HCT116 (cell line): ENCODE results near the gene MT4. TPM values are rescaled to one million over a fixed set of nuclear protein-coding genes. Genes with fewer than 3 reads are reported as not detected.

Experiments
- ATAC-seq: fragments of 200-7000 bp; cut with Tn5 transposase; 2 replicates; pipeline ENCODE4 v1.9.1; 2020; ENCODE audit warnings: mild to moderate bottlenecking, moderate library complexity
- BruUV-seq: library from RNA; stranded (reverse); fragments of 400-500 nt; replicated peaks from 2 replicates; lab custom pipeline; 2021; lab: Mats Ljungman, UMichigan
- CTCF ChIA-PET: fragments of 300-600 bp; sonication (Branson Sonifier 250); formaldehyde crosslinking; loops from one replicate; lab custom pipeline; 2021; ENCODE audit warnings: antibody characterized with exemption; lab: Charles Lee
- POLR2A ChIA-PET: fragments of 300-600, 350-600 bp; sonication (Branson Sonifier 250); formaldehyde crosslinking; loops from one replicate; lab custom pipeline; 2021; ENCODE audit warnings: antibody characterized with exemption; lab: Charles Lee
- RAD21 ChIA-PET, 2 experiments: fragments of 300-600 bp; sonication (Branson Sonifier 250); formaldehyde crosslinking; loops; one replicate each; lab custom pipeline; 2023; ENCODE audit warnings: low total read pairs in 2 of 2; ENCODE audit not compliant: uncharacterized antibody in 2 of 2, unreplicated experiment in 2 of 2, low non-redundant PET in 1 of 2; lab: Charles Lee
- DNase-seq: peaks from one replicate; pipeline ENCODE4 v3.0.0-alpha.2; 2010; ENCODE audit warnings: low read depth, low spot score
- H2AFZ ChIP-seq: fragments of 200-600 bp; shearing (Covaris generic), sonication (generic); 2 replicates; pipeline ENCODE4 v1.6.1; 2017; ENCODE audit warnings: low read depth, mixed run types, mixed read lengths, antibody characterized with exemption, low read length; ENCODE audit not compliant: poor library complexity, severe bottlenecking
- H3K27ac ChIP-seq: 2 replicates; pipeline ENCODE4 v1.5.1; 2012; ENCODE audit warnings: low read depth, low read length
- H3K27me3 ChIP-seq: fragments of 200-600 bp; sonication (generic); 2 replicates; pipeline ENCODE4 v1.6.1; 2016; ENCODE audit warnings: mixed run types, low read length, mixed read lengths; ENCODE audit not compliant: insufficient read depth
- H3K36me3 ChIP-seq, 2 experiments: fragments of 200-500 bp in 1 of 2; fragments of 200-600 bp in 1 of 2; sonication (Bioruptor generic) in 1 of 2; sonication (generic) in 1 of 2; 2 replicates each; pipeline versions ENCODE4 v1.5.1 to v1.6.1; 2014 to 2016; ENCODE audit warnings: low read length in 2 of 2, inconsistent platforms in 1 of 2, mixed read lengths in 1 of 2, mixed run types in 1 of 2; ENCODE audit not compliant: insufficient read depth in 2 of 2, control insufficient read depth in 1 of 2
- H3K4me1 ChIP-seq, 2 experiments: fragments of 200-600 bp in 1 of 2; sonication (generic) in 1 of 2; 2 replicates each; pipeline versions ENCODE4 v1.5.1 to v1.6.1; 2012 to 2017; ENCODE audit warnings: low read length in 2 of 2, inconsistent platforms in 1 of 2, mild to moderate bottlenecking in 1 of 2, mixed read lengths in 1 of 2, mixed run types in 1 of 2, moderate library complexity in 1 of 2; ENCODE audit not compliant: insufficient read depth in 2 of 2, control insufficient read depth in 1 of 2
- H3K4me2 ChIP-seq: fragments of 200-600 bp; sonication (generic); 2 replicates; pipeline ENCODE4 v1.6.1; 2017; ENCODE audit warnings: mixed run types, low read length, mixed read lengths
- H3K4me3 ChIP-seq, 2 experiments: fragments of 200-600 bp in 1 of 2; sonication (generic) in 1 of 2; replicated peaks in 1 of 2; 2 replicates each; pipeline ENCODE4 v1.5.1; 2011 to 2016; ENCODE audit warnings: low read length in 2 of 2, control low read depth in 1 of 2, low read depth in 1 of 2, mild to moderate bottlenecking in 1 of 2, mixed read lengths in 1 of 2, mixed run types in 1 of 2
- H3K79me2 ChIP-seq: fragments of 200-600 bp; sonication (generic); 2 replicates; pipeline ENCODE4 v1.6.1; 2017; ENCODE audit warnings: mild to moderate bottlenecking, mixed run types, low read length, moderate library complexity, mixed read lengths; ENCODE audit not compliant: insufficient read depth
- H3K9ac ChIP-seq: fragments of 200-600 bp; sonication (generic); 2 replicates; pipeline ENCODE4 v1.6.1; 2016; ENCODE audit warnings: low read length, mixed read lengths
- H3K9me2 ChIP-seq: fragments of 200-600 bp; sonication (generic), shearing (Covaris generic); 2 replicates; pipeline ENCODE4 v1.6.1; 2017; ENCODE audit warnings: mixed run types, mild to moderate bottlenecking, moderate library complexity; ENCODE audit not compliant: insufficient read depth
- H3K9me3 ChIP-seq, 2 experiments: fragments of 200-500 bp in 1 of 2; fragments of 200-600 bp in 1 of 2; sonication (Bioruptor generic) in 1 of 2; sonication (generic) in 1 of 2; 2 replicates each; pipeline ENCODE4 v1.6.1; 2014 to 2017; ENCODE audit warnings: low read length in 2 of 2, mixed read lengths in 2 of 2, inconsistent platforms in 1 of 2, low read depth in 1 of 2, mild to moderate bottlenecking in 1 of 2, mixed run types in 1 of 2, moderate library complexity in 1 of 2; ENCODE audit not compliant: control insufficient read depth in 1 of 2, insufficient read depth in 1 of 2
- H4K20me1 ChIP-seq: fragments of 200-600 bp; sonication (generic), shearing (Covaris generic); 2 replicates; pipeline ENCODE4 v1.6.1; 2017; ENCODE audit warnings: mixed run types, mild to moderate bottlenecking, moderate library complexity; ENCODE audit not compliant: insufficient read depth
- EGR1 ChIP-seq: IDR thresholded peaks from 2 replicates; pipeline ENCODE4 v1.6.1; 2012; ENCODE audit warnings: low read depth
- ELF1 ChIP-seq: IDR thresholded peaks from 2 replicates; pipeline ENCODE4 v1.6.1; 2012; ENCODE audit warnings: low read depth, borderline replicate concordance
- EZH2phosphoT487 ChIP-seq: fragments of 200-600 bp; IDR thresholded peaks from 2 replicates; pipeline ENCODE4 v1.6.1; 2018; ENCODE audit warnings: antibody characterized with exemption, borderline replicate concordance
- FOSL1 ChIP-seq: IDR thresholded peaks from 2 replicates; pipeline ENCODE4 v1.6.1; 2012; ENCODE audit warnings: low read depth
- JUND ChIP-seq: IDR thresholded peaks from 2 replicates; pipeline ENCODE4 v1.6.1; 2012
- POLR2A ChIP-seq: IDR thresholded peaks from 2 replicates; pipeline ENCODE4 v1.7.0; 2011; ENCODE audit warnings: borderline replicate concordance; ENCODE audit not compliant: insufficient read depth, insufficient read length; ENCODE audit errors: extremely low read depth
- POLR2AphosphoS5 ChIP-seq: IDR thresholded peaks from 2 replicates; pipeline ENCODE4 v1.6.1; 2011; ENCODE audit warnings: mild to moderate bottlenecking, low read depth, low read length, moderate library complexity
- SIN3A ChIP-seq: IDR thresholded peaks from 2 replicates; pipeline ENCODE4 v1.6.1; 2012; ENCODE audit warnings: low read depth
- TCF7L2 ChIP-seq: IDR thresholded peaks from 2 replicates; pipeline ENCODE4 v1.7.0; 2011; ENCODE audit warnings: borderline replicate concordance, inconsistent platforms; ENCODE audit not compliant: insufficient read depth, insufficient read length; ENCODE audit errors: extremely low read depth
- YY1 ChIP-seq: IDR thresholded peaks from 2 replicates; pipeline ENCODE4 v1.6.1; 2011; ENCODE audit warnings: low read length, low read depth, moderate library complexity, mild to moderate bottlenecking; ENCODE audit not compliant: insufficient replicate concordance; ENCODE audit errors: extremely low read depth
- ZFX ChIP-seq: fragments of 450-650 bp; IDR thresholded peaks from 2 replicates; pipeline ENCODE4 v1.6.1; 2017
- intact Hi-C: fragments of 100-400 bp; cut with micrococcal nuclease; formaldehyde crosslinking; loops from 2 replicates; pipeline ENCODE4 v1.10.0; 2022
- total RNA-seq: library from RNA; stranded (reverse); gene quantifications from one replicate; pipeline ENCODE4 v1.2.1, GENCODE V29; 2021; ENCODE audit not compliant: unreplicated experiment
- TF ChIP-seq, protein P1 (sequence below), 3 experiments: fragments of 200-600 bp in 1 of 3; sonication (generic) in 1 of 3; IDR thresholded peaks in 2 of 3; conservative IDR thresholded peaks in 1 of 3; 2 replicates each; pipeline ENCODE4 v1.5.1; 2012 to 2017; ENCODE audit warnings: low read depth in 2 of 3, low read length in 2 of 3, antibody characterized with exemption in 1 of 3, borderline replicate concordance in 1 of 3, control low read depth in 1 of 3, mild to moderate bottlenecking in 1 of 3, mixed read lengths in 1 of 3, mixed run types in 1 of 3, moderate library complexity in 1 of 3; ENCODE audit not compliant: insufficient read depth in 1 of 3
- TF ChIP-seq, protein P2 (sequence below): IDR thresholded peaks from 2 replicates; pipeline ENCODE4 v1.6.1; 2012

Gene MT4
- total RNA-seq, 1 experiment from 2014 or later = not detected

- H3K4me3 ChIP-seq = peak overlapping the region; percentile 63 to 85
- no peaks in the 10 kb centered on the region for H3K9me3 ChIP-seq
- intact Hi-C loops = loop anchor here (2.0 kb wide), 1 partner anchor 73 kb away; the partner anchor contains the start of gene MT1X
- ChIA-PET POLR2A (interaction anchor here (0.7 to 16.1 kb wide), 6 partner anchors 15 to 106 kb away, joined by 3 to 344 read pairs (median 3); partner anchors contain the start of gene MT1E), RAD21 (interaction anchor here in 1 of 2 experiments (2.0 kb wide), 1 partner anchor 16 kb away, joined by 4 read pairs; the partner anchor contains the start of gene MT1E), CTCF (interaction anchor here (1.0 to 1.7 kb wide), 3 partner anchors 9 to 93 kb away, joined by 3 to 6 read pairs (median 3); no protein-coding TSS in a partner anchor)
- H3K9me2 ChIP-seq = no peaks in the 10 kb centered on the region
- H2AFZ ChIP-seq = no peak overlapping the region
- H4K20me1 ChIP-seq = no peaks in the 10 kb centered on the region
- no peaks in the 10 kb centered on the region for H3K36me3 ChIP-seq
- H3K4me1 ChIP-seq = peaks cover 73 to 89% of the 10 kb centered on the region in 2 experiments
- TSS peak; percentile 57 for BruUV-seq
- H3K27me3 ChIP-seq = no peaks in the 10 kb centered on the region
- H3K9ac ChIP-seq = peak overlapping the region; percentile 91
- no peak for ATAC-seq
- peak overlapping the region; percentile 95 for H3K4me2 ChIP-seq
- TF ChIP-seq POLR2AphosphoS5 (peak; percentile 83; the same call in 1 of the 2 replicates), POLR2A (peak; percentile 26), YY1 (no peak), TCF7L2 (peak; percentile 8), EGR1 (no peak), ELF1 (no peak)
- H3K79me2 ChIP-seq = peaks cover 14% of the 10 kb centered on the region
- peak overlapping the region; percentile 96 for H3K27ac ChIP-seq
- DNase-seq = peak; percentile 41
Observed at GRCh38 chr16:56609463-56609921, 44.6 kb downstream of the MT4 start.

DNA sequence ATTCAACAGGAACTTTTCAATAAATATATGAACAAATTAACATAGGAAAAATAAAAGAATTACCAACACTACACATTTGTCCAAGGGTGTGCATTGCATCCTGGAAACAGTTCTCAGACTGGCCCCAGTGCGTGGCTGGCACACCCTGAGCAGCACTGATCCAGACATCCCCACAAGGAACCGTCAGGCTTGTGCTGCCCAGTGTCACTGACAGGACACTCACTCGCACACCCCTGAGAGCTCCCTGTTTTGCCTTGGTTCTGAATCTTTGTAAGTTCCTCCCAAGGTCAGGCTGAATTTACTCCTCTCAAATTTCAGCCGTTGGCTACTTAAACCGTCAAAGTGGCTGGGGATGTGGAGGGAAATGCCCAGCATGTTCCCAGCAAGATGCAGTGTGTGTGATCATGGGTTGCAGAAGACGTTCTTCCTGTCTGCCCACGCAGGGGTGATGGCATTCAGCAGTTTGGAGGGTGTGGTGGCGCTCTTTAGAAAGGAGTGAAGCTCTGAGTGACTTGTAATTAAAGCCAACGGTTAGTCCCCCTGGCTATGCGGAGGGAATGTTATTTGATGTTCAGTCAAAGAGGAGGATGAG lies 45.2 kb downstream of the MT4 start:
- intact Hi-C loops = no loop called here
- Histone ChIP-seq H3K9me3 (no peaks in the 10 kb centered on the region), H2AFZ (no peak overlapping the region), H3K4me1 (peaks cover 78 to 92% of the 10 kb centered on the region in 2 experiments), H3K36me3 (no peaks in the 10 kb centered on the region), H3K4me2 (peak overlapping the region; percentile 95), H3K79me2 (peaks cover 14% of the 10 kb centered on the region), H3K9me2 (no peaks in the 10 kb centered on the region), H3K9ac (peak overlapping the region; percentile 91), H4K20me1 (no peaks in the 10 kb centered on the region), H3K4me3 (peak overlapping the region; percentile 63 to 85), H3K27ac (peak overlapping the region; percentile 96), H3K27me3 (no peaks in the 10 kb centered on the region)
- CTCF ChIA-PET = interaction anchor here (0.7 to 1.7 kb wide), 5 partner anchors 8 to 92 kb away, joined by 3 to 6 read pairs (median 3); partner anchors contain the start of gene MT1E
- POLR2A ChIA-PET = interaction anchor here (0.7 to 16.1 kb wide), 5 partner anchors 15 to 105 kb away, joined by 3 to 344 read pairs (median 3); partner anchors contain the start of gene MT1E
- peak; percentile 75 for DNase-seq
- RAD21 ChIA-PET = interaction anchor here (1.7 to 2.0 kb wide), 2 partner anchors 15 to 16 kb away, joined by 4 to 5 read pairs; partner anchors contain the start of gene MT1E (in 2 of the 2)
- BruUV-seq = no TSS peak
- peak; percentile 25 for ATAC-seq
- TF ChIP-seq FOSL1 (no peak), POLR2AphosphoS5 (peak; percentile 57), ZFX (no peak), EZH2phosphoT487 (no peak), EGR1 (no peak), JUND (no peak), SIN3A (no peak)
- TF ChIP-seq, protein P1, sequence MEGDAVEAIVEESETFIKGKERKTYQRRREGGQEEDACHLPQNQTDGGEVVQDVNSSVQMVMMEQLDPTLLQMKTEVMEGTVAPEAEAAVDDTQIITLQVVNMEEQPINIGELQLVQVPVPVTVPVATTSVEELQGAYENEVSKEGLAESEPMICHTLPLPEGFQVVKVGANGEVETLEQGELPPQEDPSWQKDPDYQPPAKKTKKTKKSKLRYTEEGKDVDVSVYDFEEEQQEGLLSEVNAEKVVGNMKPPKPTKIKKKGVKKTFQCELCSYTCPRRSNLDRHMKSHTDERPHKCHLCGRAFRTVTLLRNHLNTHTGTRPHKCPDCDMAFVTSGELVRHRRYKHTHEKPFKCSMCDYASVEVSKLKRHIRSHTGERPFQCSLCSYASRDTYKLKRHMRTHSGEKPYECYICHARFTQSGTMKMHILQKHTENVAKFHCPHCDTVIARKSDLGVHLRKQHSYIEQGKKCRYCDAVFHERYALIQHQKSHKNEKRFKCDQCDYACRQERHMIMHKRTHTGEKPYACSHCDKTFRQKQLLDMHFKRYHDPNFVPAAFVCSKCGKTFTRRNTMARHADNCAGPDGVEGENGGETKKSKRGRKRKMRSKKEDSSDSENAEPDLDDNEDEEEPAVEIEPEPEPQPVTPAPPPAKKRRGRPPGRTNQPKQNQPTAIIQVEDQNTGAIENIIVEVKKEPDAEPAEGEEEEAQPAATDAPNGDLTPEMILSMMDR (IDR thresholded peaks at IDR 0.05 in 2 of 3, conservative IDR thresholded peaks at IDR 0.05 in 1 of 3; ENCODE audit: borderline replicate concordance in 1 of 3, insufficient read depth in 1 of 3, low read depth in 2 of 3, low read length in 2 of 3) = no peak
- TF ChIP-seq, protein P2, sequence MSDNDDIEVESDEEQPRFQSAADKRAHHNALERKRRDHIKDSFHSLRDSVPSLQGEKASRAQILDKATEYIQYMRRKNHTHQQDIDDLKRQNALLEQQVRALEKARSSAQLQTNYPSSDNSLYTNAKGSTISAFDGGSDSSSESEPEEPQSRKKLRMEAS = no peak
